H9 (cell line): ENCODE measurements around the gene RGSL1. TPM values are rescaled to one million over a fixed set of nuclear protein-coding genes. Genes with fewer than 3 reads are reported as not detected.

Experiments
- DNase-seq: peaks from one replicate; pipeline ENCODE4 v3.0.0-alpha.2; 2017
- H2AFZ ChIP-seq: one replicate; pipeline ENCODE4 v1.6.1; 2013; ENCODE audit warnings: mild to moderate bottlenecking, low read length, control low read depth, moderate library complexity
- H2AK5ac ChIP-seq: 2 replicates; pipeline ENCODE4 v1.6.1; 2013; ENCODE audit warnings: low read length, control low read depth, mixed read lengths; ENCODE audit not compliant: insufficient read length
- H2BK120ac ChIP-seq: one replicate; pipeline ENCODE4 v1.6.1; 2013; ENCODE audit warnings: low read depth, mild to moderate bottlenecking, low read length, control low read depth, inconsistent platforms; ENCODE audit not compliant: poor library complexity, severe bottlenecking
- H2BK12ac ChIP-seq: 2 replicates; pipeline ENCODE4 v1.6.1; 2013; ENCODE audit warnings: low read length, control low read depth, mixed read lengths, low read depth; ENCODE audit not compliant: insufficient read length
- H2BK15ac ChIP-seq: 2 replicates; pipeline ENCODE4 v1.6.1; 2013; ENCODE audit warnings: low read depth, low read length, control low read depth
- H2BK20ac ChIP-seq: one replicate; pipeline ENCODE4 v1.6.1; 2013; ENCODE audit warnings: low read depth, mild to moderate bottlenecking, low read length, control low read depth, inconsistent platforms; ENCODE audit not compliant: poor library complexity, severe bottlenecking
- H2BK5ac ChIP-seq: 2 replicates; pipeline ENCODE4 v1.6.1; 2013; ENCODE audit warnings: low read length, control low read depth, mixed read lengths; ENCODE audit not compliant: insufficient read length
- H3K14ac ChIP-seq: 2 replicates; pipeline ENCODE4 v1.6.1; 2013; ENCODE audit warnings: low read length, control low read depth; ENCODE audit not compliant: insufficient read depth
- H3K18ac ChIP-seq: 2 replicates; pipeline ENCODE4 v1.6.1; 2013; ENCODE audit warnings: low read depth, mild to moderate bottlenecking, mixed read lengths, low read length, control low read depth; ENCODE audit not compliant: insufficient read length
- H3K23ac ChIP-seq: 2 replicates; pipeline ENCODE4 v1.6.1; 2013; ENCODE audit warnings: low read length, control low read depth, mixed read lengths, low read depth; ENCODE audit not compliant: insufficient read length
- H3K23me2 ChIP-seq: 2 replicates; pipeline ENCODE4 v1.6.1; 2013; ENCODE audit warnings: low read depth, mild to moderate bottlenecking, mixed read lengths, low read length, control low read depth; ENCODE audit not compliant: insufficient read length, poor library complexity, severe bottlenecking
- H3K27ac ChIP-seq: 2 replicates; pipeline ENCODE4 v1.5.1; 2013; ENCODE audit warnings: low read length, control low read depth, mixed read lengths, low read depth; ENCODE audit not compliant: insufficient read length
- H3K27me3 ChIP-seq: 2 replicates; pipeline ENCODE4 v1.6.1; 2013; ENCODE audit warnings: low read length, control low read depth, inconsistent platforms; ENCODE audit not compliant: insufficient read depth
- H3K4ac ChIP-seq: 2 replicates; pipeline ENCODE4 v1.6.1; 2013; ENCODE audit warnings: low read depth, mild to moderate bottlenecking, control low read depth, inconsistent platforms, low read length, moderate library complexity
- H3K4me1 ChIP-seq: 2 replicates; pipeline ENCODE4 v1.6.1; 2013; ENCODE audit warnings: low read length, control low read depth, inconsistent platforms; ENCODE audit not compliant: insufficient read depth
- H3K4me2 ChIP-seq: 2 replicates; pipeline ENCODE4 v1.6.1; 2013; ENCODE audit warnings: low read length, control low read depth, mixed read lengths; ENCODE audit not compliant: insufficient read length, insufficient read depth
- H3K56ac ChIP-seq: 2 replicates; pipeline ENCODE4 v1.6.1; 2013; ENCODE audit warnings: low read depth, mild to moderate bottlenecking, mixed read lengths, low read length, control low read depth; ENCODE audit not compliant: insufficient read length
- H3K79me1 ChIP-seq: 2 replicates; pipeline ENCODE4 v1.6.1; 2013; ENCODE audit warnings: low read depth, mild to moderate bottlenecking, moderate library complexity, low read length, control low read depth, inconsistent platforms; ENCODE audit not compliant: insufficient read depth, poor library complexity, severe bottlenecking
- H3K79me2 ChIP-seq: 2 replicates; pipeline ENCODE4 v1.6.1; 2013; ENCODE audit warnings: low read length, control low read depth, inconsistent platforms; ENCODE audit not compliant: insufficient read depth
- H3K9ac ChIP-seq: 2 replicates; pipeline ENCODE4 v1.6.1; 2013; ENCODE audit warnings: low read length, control low read depth, mixed read lengths; ENCODE audit not compliant: insufficient read length; ENCODE audit errors: extremely low read depth
- H3K9me3 ChIP-seq: one replicate; pipeline ENCODE4 v1.6.1; 2013; ENCODE audit warnings: low read depth, low read length, inconsistent platforms; ENCODE audit not compliant: control insufficient read depth
- H3T11ph ChIP-seq: one replicate; pipeline ENCODE4 v1.6.1; 2013; ENCODE audit warnings: mild to moderate bottlenecking, low read length, control low read depth, inconsistent platforms
- H4K20me1 ChIP-seq: one replicate; pipeline ENCODE4 v1.6.1; 2013; ENCODE audit not compliant: control insufficient read depth, insufficient read length, insufficient read depth
- H4K5ac ChIP-seq: 2 replicates; pipeline ENCODE4 v1.6.1; 2013; ENCODE audit warnings: low read depth, mild to moderate bottlenecking, mixed read lengths, low read length, control low read depth; ENCODE audit not compliant: insufficient read length
- H4K8ac ChIP-seq: replicated peaks from 2 replicates; pipeline ENCODE4 v1.6.1; 2013; ENCODE audit warnings: low read length, control low read depth, mixed read lengths, low read depth; ENCODE audit not compliant: insufficient read length
- H4K91ac ChIP-seq: 2 replicates; pipeline ENCODE4 v1.6.1; 2013; ENCODE audit warnings: low read depth, mild to moderate bottlenecking, moderate library complexity, mixed read lengths, low read length, control low read depth; ENCODE audit not compliant: insufficient read length
- H3K27ac Mint-ChIP-seq, 3 experiments: 2 replicates in 2 of 3; 3 replicates in 1 of 3; pipeline ENCODE4 v1.8.0; 2020 to 2021; ENCODE audit warnings: mixed read lengths in 3 of 3, mild to moderate bottlenecking in 1 of 3, moderate library complexity in 1 of 3
- H3K27me3 Mint-ChIP-seq: 2 replicates; pipeline ENCODE4 v1.8.0; 2021; ENCODE audit warnings: low read depth, mild to moderate bottlenecking, moderate library complexity, mixed read lengths
- H3K36me3 Mint-ChIP-seq, 3 experiments: 2 replicates in 2 of 3; 3 replicates in 1 of 3; pipeline ENCODE4 v1.8.0; 2020 to 2021; ENCODE audit warnings: low read depth in 3 of 3, mixed read lengths in 3 of 3; ENCODE audit not compliant: insufficient read depth in 1 of 3
- H3K4me1 Mint-ChIP-seq, 2 experiments: 2 replicates each; pipeline ENCODE4 v1.8.0; 2020; ENCODE audit warnings: mixed read lengths in 2 of 2
- H3K4me3 Mint-ChIP-seq, 2 experiments: 2 replicates in 1 of 2; 3 replicates in 1 of 2; pipeline ENCODE4 v1.8.0; 2020 to 2021; ENCODE audit warnings: mild to moderate bottlenecking in 2 of 2, mixed read lengths in 2 of 2, moderate library complexity in 1 of 2
- H3K9me3 Mint-ChIP-seq, 2 experiments: 2 replicates in 1 of 2; 3 replicates in 1 of 2; pipeline ENCODE4 v1.8.0; 2020; ENCODE audit warnings: mild to moderate bottlenecking in 2 of 2, mixed read lengths in 2 of 2, moderate library complexity in 1 of 2
- WGBS: extraction: QIAGEN DNeasy Blood & Tissue Kit; methylation state at CpG from one replicate; pipeline ENCODE4 v1.1.7; 2013; ENCODE audit warnings: missing lambda C conversion rate, low lambda C conversion rate, mixed read lengths; ENCODE audit not compliant: insufficient read length; ENCODE audit errors: extremely low coverage; 5-methylcytosine and 5-hydroxymethylcytosine counted together
- total RNA-seq: library from RNA; stranded (reverse); gene quantifications from 2 replicates; pipeline ENCODE4 v1.2.1, GENCODE V29; 2021
- TF ChIP-seq, protein P1 (sequence below): fragments of 200-600 bp; sonication (generic); conservative IDR thresholded peaks from 3 replicates; pipeline ENCODE4 v1.8.0; 2021; ENCODE audit warnings: antibody characterized with exemption, mild to moderate bottlenecking

Gene RGSL1
- total RNA-seq, 1 experiment from 2014 or later = not detected

GRCh38 chr1:182599339-182599738 is 149.4 kb downstream of the RGSL1 start:
- peaks cover 6% of the 10 kb centered on the region for H3K27me3 Mint-ChIP-seq
- no peaks in the 10 kb centered on the region for H3K9me3 ChIP-seq
- H2BK12ac ChIP-seq = no peak overlapping the region
- H2BK120ac ChIP-seq = no peak overlapping the region
- 0 out of 7 replicates have a peak overlapping the region, but pooled peaks of 1 of the 3 experiments have one; percentile 34 for H3K27ac Mint-ChIP-seq
- H3K14ac ChIP-seq = no peak overlapping the region
- WGBS = no CpG with 5 or more reads among the region's 6 CpGs
- no peak overlapping the region for H4K91ac ChIP-seq
- H3K4ac ChIP-seq = no peak overlapping the region
- TF ChIP-seq, protein P1, sequence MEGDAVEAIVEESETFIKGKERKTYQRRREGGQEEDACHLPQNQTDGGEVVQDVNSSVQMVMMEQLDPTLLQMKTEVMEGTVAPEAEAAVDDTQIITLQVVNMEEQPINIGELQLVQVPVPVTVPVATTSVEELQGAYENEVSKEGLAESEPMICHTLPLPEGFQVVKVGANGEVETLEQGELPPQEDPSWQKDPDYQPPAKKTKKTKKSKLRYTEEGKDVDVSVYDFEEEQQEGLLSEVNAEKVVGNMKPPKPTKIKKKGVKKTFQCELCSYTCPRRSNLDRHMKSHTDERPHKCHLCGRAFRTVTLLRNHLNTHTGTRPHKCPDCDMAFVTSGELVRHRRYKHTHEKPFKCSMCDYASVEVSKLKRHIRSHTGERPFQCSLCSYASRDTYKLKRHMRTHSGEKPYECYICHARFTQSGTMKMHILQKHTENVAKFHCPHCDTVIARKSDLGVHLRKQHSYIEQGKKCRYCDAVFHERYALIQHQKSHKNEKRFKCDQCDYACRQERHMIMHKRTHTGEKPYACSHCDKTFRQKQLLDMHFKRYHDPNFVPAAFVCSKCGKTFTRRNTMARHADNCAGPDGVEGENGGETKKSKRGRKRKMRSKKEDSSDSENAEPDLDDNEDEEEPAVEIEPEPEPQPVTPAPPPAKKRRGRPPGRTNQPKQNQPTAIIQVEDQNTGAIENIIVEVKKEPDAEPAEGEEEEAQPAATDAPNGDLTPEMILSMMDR = peak; percentile 78
- H4K20me1 ChIP-seq = no peaks in the 10 kb centered on the region
- no peaks in the 10 kb centered on the region; the same call in 1 of the 2 replicates for H3K27me3 ChIP-seq
- H3K79me1 ChIP-seq = no peaks in the 10 kb centered on the region
- H3K9me3 Mint-ChIP-seq = peaks cover 0 to 2% of the 10 kb centered on the region in 2 experiments; a peak in 1 of 5 replicates
- no peak overlapping the region for H2BK20ac ChIP-seq
- no peak overlapping the region for H2AFZ ChIP-seq
- peaks cover 0 to 8% (median 2%) of the 10 kb centered on the region in 3 experiments; a peak in 5 of 7 replicates for H3K36me3 Mint-ChIP-seq
- no peak overlapping the region for H3K4me3 Mint-ChIP-seq
- H4K5ac ChIP-seq = no peak overlapping the region
- no peak overlapping the region for H2AK5ac ChIP-seq
- no peak overlapping the region for H3K9ac ChIP-seq
- H2BK5ac ChIP-seq = no peak overlapping the region
- H2BK15ac ChIP-seq = no peak overlapping the region
- H3K4me2 ChIP-seq = no peak overlapping the region
- no peak overlapping the region for H3K56ac ChIP-seq
- peaks cover 10 to 19% of the 10 kb centered on the region in 2 experiments for H3K4me1 Mint-ChIP-seq
- H3K23ac ChIP-seq = no peak overlapping the region
- H3K27ac ChIP-seq = no peak overlapping the region
- DNase-seq = peak; percentile 73
- peaks cover 3% of the 10 kb centered on the region for H3K23me2 ChIP-seq
- 0 out of 2 replicates have a peak, but pooled peaks cover 2% of the 10 kb centered on the region for H3K79me2 ChIP-seq
- no peak overlapping the region for H3T11ph ChIP-seq
- peaks cover 2% of the 10 kb centered on the region for H3K4me1 ChIP-seq
- no peak overlapping the region for H4K8ac ChIP-seq
- H3K18ac ChIP-seq = no peak overlapping the region
